Common myeloid progenitor, CD34-positive (primary cell): ENCODE results near the gene PRM3.

Experiments used
- CTCF ChIA-PET: fragments of 350-600 bp; sonication (Branson Sonifier 250); formaldehyde crosslinking; loops from one replicate; lab custom pipeline; 2021; ENCODE audit warnings: antibody characterized with exemption; lab: Charles Lee
- POLR2A ChIA-PET: fragments of 350-600 bp; sonication (Branson Sonifier 250); formaldehyde crosslinking; loops from one replicate; lab custom pipeline; 2021; ENCODE audit warnings: antibody characterized with exemption; lab: Charles Lee
- DNase-seq, 3 donors: peaks; one replicate each; pipeline versions ENCODE4 v3.0.0 to v3.0.0-alpha.2; 2013
- H3K27ac ChIP-seq, 2 experiments: 1 replicate in 1 of 2; 2 replicates in 1 of 2; pipeline ENCODE4 v1.7.0; 2013; ENCODE audit warnings: inconsistent platforms in 2 of 2, low read length in 2 of 2, mild to moderate bottlenecking in 2 of 2, low read depth in 1 of 2, moderate library complexity in 1 of 2; ENCODE audit not compliant: severe bottlenecking in 2 of 2, insufficient read depth in 1 of 2, poor library complexity in 1 of 2
- H3K27me3 ChIP-seq, 5 experiments: replicated peaks in 2 of 5; 1 replicate in 3 of 5; 2 replicates in 2 of 5; pipeline versions ENCODE4 v1.6.1 to v1.7.0; 2013; ENCODE audit warnings: low read length in 4 of 5, mild to moderate bottlenecking in 2 of 5, moderate library complexity in 2 of 5, inconsistent platforms in 1 of 5; ENCODE audit not compliant: insufficient read depth in 5 of 5, control insufficient read depth in 4 of 5
- H3K36me3 ChIP-seq, 4 experiments: 1 replicate in 2 of 4; 2 replicates in 2 of 4; pipeline versions ENCODE4 v1.6.1 to v1.7.0; 2013; ENCODE audit warnings: low read length in 3 of 4, control low read depth in 1 of 4, mild to moderate bottlenecking in 1 of 4; ENCODE audit not compliant: control insufficient read depth in 4 of 4, insufficient read depth in 4 of 4
- H3K4me1 ChIP-seq, 4 experiments: 1 replicate in 3 of 4; 2 replicates in 1 of 4; pipeline versions ENCODE4 v1.6.1 to v1.7.1; 2013; ENCODE audit warnings: low read length in 3 of 4, mild to moderate bottlenecking in 3 of 4, control low read depth in 1 of 4, inconsistent platforms in 1 of 4, moderate library complexity in 1 of 4; ENCODE audit not compliant: control insufficient read depth in 4 of 4, insufficient read depth in 4 of 4; ENCODE audit errors: control extremely low read depth in 1 of 4
- H3K4me3 ChIP-seq, 7 experiments: 1 replicate in 4 of 7; 2 replicates in 3 of 7; pipeline versions ENCODE4 v1.5.1 to v1.7.0; 2013; ENCODE audit warnings: mild to moderate bottlenecking in 7 of 7, low read length in 6 of 7, moderate library complexity in 6 of 7, inconsistent platforms in 2 of 7, low read depth in 2 of 7, control low read depth in 1 of 7; ENCODE audit not compliant: insufficient read depth in 4 of 7, control insufficient read depth in 1 of 7; ENCODE audit errors: extremely low read depth in 1 of 7
- H3K9me3 ChIP-seq, 5 experiments: 1 replicate in 4 of 5; 2 replicates in 1 of 5; pipeline versions ENCODE4 v1.6.1 to v1.7.1; 2013; ENCODE audit warnings: low read length in 4 of 5, mild to moderate bottlenecking in 2 of 5, inconsistent platforms in 1 of 5, low read depth in 1 of 5, moderate library complexity in 1 of 5; ENCODE audit not compliant: control insufficient read depth in 4 of 5, insufficient read depth in 2 of 5; ENCODE audit errors: control extremely low read depth in 1 of 5
- WGBS: methylation state at CpG from one replicate; pipeline ENCODE4 v1.1.5; 2013; ENCODE audit not compliant: insufficient coverage; 5-methylcytosine and 5-hydroxymethylcytosine counted together

PRM3 gene

GRCh38 chr16:11249233-11250061 lies 24.0 kb downstream of the PRM3 start:
- 98% methylated on average over 63 of the region's 63 CpGs for WGBS
- no peak overlapping the region for H3K4me3 ChIP-seq
- H3K9me3 ChIP-seq = no peaks in the 10 kb centered on the region
- CTCF ChIA-PET = no interaction called here
- POLR2A ChIA-PET = no interaction called here
- no peaks in the 10 kb centered on the region for H3K27me3 ChIP-seq
- DNase-seq = no peak
- H3K27ac ChIP-seq = no peak overlapping the region
- peaks cover 0 to 43% (median 10%) of the 10 kb centered on the region in 4 experiments for H3K4me1 ChIP-seq
- peaks cover 0 to 21% (median 0%) of the 10 kb centered on the region in 4 experiments for H3K36me3 ChIP-seq

GRCh38 chr16:11248133-11248532 lies 25.3 kb downstream of the PRM3 start:
- Histone ChIP-seq H3K27ac (no peak overlapping the region), H3K9me3 (no peaks in the 10 kb centered on the region), H3K36me3 (peaks cover 0 to 10% (median 0%) of the 10 kb centered on the region in 4 experiments), H3K4me3 (no peak overlapping the region), H3K27me3 (no peaks in the 10 kb centered on the region), H3K4me1 (peaks cover 0 to 30% (median 3%) of the 10 kb centered on the region in 4 experiments)
- CTCF ChIA-PET = interaction anchor here (0.9 kb wide), 1 partner anchor 8 kb away, joined by 3 read pairs; the partner anchor contains the start of gene SOCS1
- DNase-seq = no peak
- 97% methylated on average over 8 of the region's 8 CpGs for WGBS
- POLR2A ChIA-PET = no interaction called here

GRCh38 chr16:11245988-11246387 lies 27.4 kb downstream of the PRM3 start:
- Histone ChIP-seq H3K36me3 (no peaks in the 10 kb centered on the region), H3K4me1 (peaks cover 0 to 28% (median 4%) of the 10 kb centered on the region in 4 experiments), H3K27ac (no peak overlapping the region), H3K9me3 (no peaks in the 10 kb centered on the region), H3K27me3 (no peaks in the 10 kb centered on the region), H3K4me3 (no peak overlapping the region)
- no peak for DNase-seq
- CTCF ChIA-PET = interaction anchor here (1.3 to 2.0 kb wide), 2 partner anchors 9 to 10 kb away, joined by 5 to 8 read pairs; partner anchors contain the start of gene SOCS1
- POLR2A ChIA-PET = no interaction called here

GRCh38 chr16:11245222-11245737 lies 28.1 kb downstream of the PRM3 start:
- 98% methylated on average over 5 of the region's 5 CpGs for WGBS
- Histone ChIP-seq H3K27ac (no peak overlapping the region), H3K4me3 (no peak overlapping the region), H3K9me3 (no peaks in the 10 kb centered on the region), H3K27me3 (no peaks in the 10 kb centered on the region), H3K4me1 (peaks cover 3 to 35% (median 11%) of the 10 kb centered on the region in 4 experiments), H3K36me3 (no peaks in the 10 kb centered on the region)
- no peak for DNase-seq
- POLR2A ChIA-PET = no interaction called here
- CTCF ChIA-PET = interaction anchor here (2.0 kb wide), 1 partner anchor 11 kb away, joined by 8 read pairs; the partner anchor contains the start of gene SOCS1

GRCh38 chr16:11242658-11243057 lies 30.8 kb downstream of the PRM3 start:
- Histone ChIP-seq H3K27ac (no peak overlapping the region), H3K4me3 (no peak overlapping the region), H3K9me3 (no peaks in the 10 kb centered on the region), H3K36me3 (no peaks in the 10 kb centered on the region), H3K4me1 (peaks cover 3 to 51% (median 14%) of the 10 kb centered on the region in 4 experiments), H3K27me3 (no peaks in the 10 kb centered on the region)
- no peak for DNase-seq
- ChIA-PET POLR2A (no interaction called here), CTCF (interaction anchor here (1.0 kb wide), 1 partner anchor 12 kb away, joined by 4 read pairs; no protein-coding TSS in a partner anchor)
- 99% methylated on average over 12 of the region's 12 CpGs for WGBS

- POLR2A ChIA-PET = interaction anchor here (1.4 kb wide), 1 partner anchor 14 kb away, joined by 6 read pairs; the partner anchor contains the start of gene SOCS1
Measured at GRCh38 chr16:11241480-11242204, 31.8 kb downstream of the PRM3 start.

More at GRCh38 chr16:11241480-11242204, 31.8 kb downstream of the PRM3 start:
- DNase-seq = no peak
- Histone ChIP-seq H3K4me1 (peaks cover 3 to 57% (median 15%) of the 10 kb centered on the region in 4 experiments), H3K4me3 (no peak overlapping the region), H3K9me3 (no peaks in the 10 kb centered on the region), H3K27me3 (no peaks in the 10 kb centered on the region), H3K27ac (no peak overlapping the region), H3K36me3 (no peaks in the 10 kb centered on the region)
- CTCF ChIA-PET = interaction anchor here (1.0 kb wide), 1 partner anchor 13 kb away, joined by 4 read pairs; no protein-coding TSS in a partner anchor
- WGBS = 97% methylated on average over 2 of the region's 5 CpGs
